Left lobe of liver (tissue), 2 donors: Measurements from ENCODE around the gene OSR1. TPM values are rescaled to one million over a fixed set of nuclear protein-coding genes. Genes with fewer than 3 reads are reported as not detected.

ENCODE experiments used
- ATAC-seq: fragments of 200-7000 bp; cut with Tn5 transposase; one replicate; pipeline ENCODE4 v1.9.1; 2020; ENCODE audit warnings: mild to moderate bottlenecking, moderate library complexity
- DNase-seq: peaks from one replicate; pipeline ENCODE4 v3.0.0-alpha.2; 2020; ENCODE audit warnings: low spot score
- total RNA-seq: library from RNA; stranded (reverse); gene quantifications from one replicate; pipeline ENCODE4 v1.2.1, GENCODE V29; 2021
- donor health status: DM: no; HTN: no; CAD: no; lungs with moderate emphysema.
- donor health status: DM: no; HTN: yes; CAD: no.

OSR1 gene
- total RNA-seq, 1 donor from 2014 or later, result 0.18 TPM

DNA sequence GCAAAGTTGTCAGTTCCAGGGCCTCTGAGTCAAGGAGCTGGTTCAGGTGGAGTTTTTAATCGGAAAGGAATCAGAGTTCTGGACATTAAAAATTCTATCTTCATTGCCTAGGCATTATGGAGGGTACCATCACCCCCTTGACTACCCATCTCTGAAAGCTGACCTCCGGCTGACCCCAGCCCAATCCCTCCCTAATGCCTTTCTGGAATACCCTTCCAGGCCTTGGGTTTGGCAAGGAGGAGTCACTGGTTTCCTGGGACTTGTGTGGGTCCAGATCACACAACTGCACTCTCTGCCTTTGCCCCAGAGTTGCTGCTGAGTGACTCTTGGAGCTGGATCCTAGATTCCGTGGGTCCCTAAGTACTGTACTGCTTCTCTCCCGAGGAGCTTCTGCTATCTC, 1.0 kb upstream of the OSR1 start:
- ATAC-seq (no peak), DNase-seq (no peak)

DNA sequence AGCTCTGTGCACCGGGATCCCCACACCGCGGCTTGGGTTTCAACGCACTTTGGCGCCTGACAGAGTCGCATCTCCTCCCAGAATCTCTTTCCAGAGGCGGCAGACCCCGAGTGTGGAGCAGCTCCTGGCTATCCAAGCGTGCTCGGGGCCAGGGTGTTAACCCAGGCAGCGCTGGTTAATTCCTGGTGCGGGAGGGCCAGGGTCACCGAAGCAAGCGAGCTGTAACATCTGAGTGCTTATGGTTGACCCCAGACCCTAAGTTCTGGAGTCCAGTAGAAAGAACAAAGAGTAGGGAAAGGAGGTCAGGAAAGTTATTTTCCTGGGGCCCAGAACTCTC, 566 bp upstream of the OSR1 start:
- ATAC-seq, result no peak
- DNase-seq, result no peak

DNA sequence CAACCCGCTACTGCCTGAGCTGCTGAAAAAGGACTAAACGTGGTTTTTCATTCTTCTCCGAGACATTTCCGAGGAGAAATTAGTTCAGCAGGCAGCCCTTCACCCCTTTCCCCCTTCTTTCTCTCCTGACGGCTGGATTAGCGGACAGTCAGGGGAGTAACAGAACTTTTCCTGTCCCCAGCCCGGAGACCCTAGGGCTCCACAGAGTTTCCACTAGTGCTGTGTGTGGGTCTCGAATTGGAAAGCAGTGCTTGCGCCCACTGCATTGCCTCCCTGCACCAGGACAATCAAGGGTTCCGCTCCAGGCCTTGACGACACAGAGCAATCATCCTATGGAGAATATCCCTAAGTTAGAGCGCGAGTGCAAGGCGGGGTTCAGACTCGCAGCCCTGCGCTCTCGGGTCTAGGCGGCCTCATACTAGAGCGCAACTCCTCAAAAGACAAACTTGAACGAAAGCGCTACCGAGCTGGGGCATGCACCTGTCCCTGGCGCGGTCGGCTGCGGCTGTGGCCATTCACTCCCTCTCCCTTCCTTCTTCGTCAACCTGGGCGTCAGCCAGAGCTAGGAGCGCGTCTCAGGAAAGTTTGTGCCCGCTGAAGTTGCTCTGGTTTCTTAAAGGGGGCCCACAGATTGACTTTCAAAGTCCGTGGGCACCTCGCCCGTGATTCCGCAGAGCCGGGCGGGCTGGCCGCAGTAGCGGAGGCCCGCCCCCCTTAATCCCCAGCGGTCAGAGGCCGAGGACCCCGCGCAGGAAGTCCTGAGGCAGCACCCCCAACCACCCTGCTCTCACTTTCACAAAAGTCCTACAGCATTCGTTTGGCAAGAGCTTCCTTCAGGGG, 801 bp downstream of the OSR1 start:
- ATAC-seq (peak; percentile 4), DNase-seq (no peak)

DNA sequence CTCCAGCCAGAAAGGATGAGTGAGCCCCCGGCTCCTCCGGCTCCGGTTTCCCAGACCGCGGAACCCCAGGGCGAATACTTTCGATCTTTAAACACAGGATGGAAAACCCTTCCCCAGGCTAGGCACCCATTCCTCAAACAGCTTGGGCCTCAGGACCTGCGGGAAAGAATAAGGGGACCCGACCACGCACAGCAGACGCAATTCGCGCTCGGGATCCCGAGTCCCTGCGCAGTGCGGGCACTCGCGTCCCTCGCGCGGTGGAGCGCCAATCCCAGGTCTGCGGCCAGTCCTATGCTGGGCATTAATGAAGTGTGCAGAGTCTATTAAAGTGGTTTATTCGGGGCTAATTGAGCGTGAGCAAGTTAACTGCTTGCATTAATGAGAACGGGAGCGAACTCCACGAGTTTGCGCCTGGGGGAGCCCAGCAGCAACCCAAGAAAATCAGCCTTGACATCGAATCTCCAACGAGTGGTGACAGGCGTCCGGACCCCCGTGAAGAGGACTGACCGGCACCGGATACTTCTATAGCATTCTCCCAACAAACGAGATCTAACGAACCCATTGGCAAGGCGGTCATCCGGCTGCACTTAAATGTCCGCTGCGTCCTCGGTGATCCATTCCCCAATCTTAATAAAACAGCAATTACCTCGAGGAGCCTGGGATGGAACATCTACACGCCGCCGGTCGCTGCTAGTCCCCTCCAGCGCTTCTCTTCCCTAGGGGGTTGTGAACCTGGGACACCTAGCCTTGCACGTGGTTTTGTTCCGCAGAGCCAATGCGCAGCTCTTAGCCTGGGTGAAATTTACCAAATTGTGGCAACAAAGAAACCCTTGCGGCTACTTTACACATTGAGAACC, 1.6 kb downstream of the OSR1 start:
- ATAC-seq (no peak), DNase-seq (no peak)

GRCh38 chr2:19355931-19356544, 2.4 kb downstream of the OSR1 start:
- ATAC-seq, result no peak
- no peak for DNase-seq

GRCh38 chr2:19355416-19355821, 3.0 kb downstream of the OSR1 start:
- DNase-seq (no peak), ATAC-seq (no peak)

- ATAC-seq, result no peak
- no peak for DNase-seq
Observed at GRCh38 chr2:19355014-19355405, 3.4 kb downstream of the OSR1 start.

GRCh38 chr2:19353721-19354050, 4.7 kb downstream of the OSR1 start:
- ATAC-seq, result no peak
- DNase-seq, result no peak

GRCh38 chr2:19352946-19353720, 5.3 kb downstream of the OSR1 start:
- DNase-seq, result no peak
- ATAC-seq, result no peak

- ATAC-seq (no peak), DNase-seq (no peak)
Observed at GRCh38 chr2:19351899-19352697, 6.3 kb downstream of the OSR1 start.

GRCh38 chr2:19351499-19351898, 6.9 kb downstream of the OSR1 start:
- no peak for DNase-seq

GRCh38 chr2:19350678-19351401, 7.6 kb downstream of the OSR1 start:
- no peak for ATAC-seq
- DNase-seq, result no peak

More at GRCh38 chr2:19351499-19351898, 6.9 kb downstream of the OSR1 start:
- no peak for ATAC-seq

- peak; percentile 78 for DNase-seq
Observed at GRCh38 chr2:19349911-19350677, 8.3 kb downstream of the OSR1 start.

DNA sequence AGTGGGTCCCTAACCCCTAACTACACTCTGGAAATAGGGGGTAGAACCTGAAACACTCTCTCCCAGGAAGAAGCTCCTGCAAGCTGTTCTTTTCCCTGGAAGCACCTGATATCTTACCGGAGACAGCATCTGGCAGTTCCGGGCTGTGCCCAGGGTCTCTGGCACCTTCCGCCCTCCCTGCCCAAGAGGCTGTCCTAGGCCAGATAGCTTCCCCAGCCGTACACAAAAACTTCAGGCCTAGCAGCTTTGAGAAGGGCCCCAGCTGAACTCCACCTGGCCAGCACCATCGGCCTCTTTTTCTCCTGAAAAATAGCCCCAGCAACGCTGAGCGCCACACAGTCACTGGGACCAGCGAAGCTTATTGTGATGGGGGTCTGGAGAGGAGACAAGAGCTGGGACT, 9.7 kb downstream of the OSR1 start:
- ATAC-seq (no peak), DNase-seq (no peak)

More at GRCh38 chr2:19349911-19350677, 8.3 kb downstream of the OSR1 start:
- peak; percentile 73 for ATAC-seq

DNA sequence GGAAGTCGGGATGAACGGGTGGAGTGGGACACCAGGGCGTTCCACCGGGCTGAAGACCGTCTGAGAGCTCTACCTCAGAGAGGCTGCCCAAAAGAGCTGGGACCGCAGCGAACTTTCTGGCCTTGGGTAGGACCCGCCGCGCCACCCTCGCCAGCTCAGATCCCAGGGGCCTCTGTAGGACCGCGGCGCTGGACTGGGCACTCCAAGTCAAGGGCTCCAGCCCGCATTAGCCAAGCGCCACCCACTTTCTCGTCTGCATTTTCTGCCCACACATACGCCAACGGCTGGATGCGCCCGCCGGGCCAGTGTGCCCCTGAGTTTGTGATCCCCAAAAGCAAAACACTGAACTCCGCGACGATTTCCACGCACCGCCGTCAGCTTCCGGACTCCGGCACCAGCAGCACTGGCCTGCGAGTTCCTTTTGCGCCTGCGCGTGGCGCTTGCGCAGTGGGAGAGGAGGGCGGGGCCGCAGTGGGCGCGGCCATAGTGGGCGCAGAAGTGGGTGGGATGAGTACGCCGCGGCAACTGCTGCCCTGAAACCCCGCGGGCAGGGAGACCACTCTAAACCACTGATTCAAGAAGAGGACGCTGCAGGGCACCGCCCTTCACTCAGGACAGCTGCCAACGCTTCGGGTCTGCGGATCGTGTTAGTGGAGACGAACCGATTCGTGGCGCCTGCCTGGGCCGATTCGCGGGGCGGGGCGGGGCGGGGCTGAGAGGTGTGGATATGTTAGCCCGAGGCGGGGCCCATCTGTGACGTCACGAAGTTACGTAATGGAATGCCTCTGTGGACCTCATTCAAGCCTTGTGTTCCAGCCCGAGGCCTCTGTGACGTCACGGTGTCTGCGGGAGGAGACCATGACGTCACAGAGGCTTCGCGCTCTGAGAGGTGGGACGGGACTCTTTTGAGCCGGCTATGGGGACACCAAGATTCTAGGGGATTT, 10.5 kb downstream of the OSR1 start:
- peak; percentile 97 for DNase-seq
- peak; percentile 88 for ATAC-seq

GRCh38 chr2:19346983-19347618, 11.3 kb downstream of the OSR1 start:
- ATAC-seq (no peak), DNase-seq (no peak)

GRCh38 chr2:19337742-19338141, 20.7 kb downstream of the OSR1 start:
- DNase-seq, result no peak
- ATAC-seq, result no peak
